Mucosa of descending colon (tissue), 3 donors: ENCODE data around the gene NSUN3. TPM values are rescaled to one million over a fixed set of nuclear protein-coding genes. Genes with fewer than 3 reads are reported as not detected.

Experiments used
- ATAC-seq: fragments of 200-7000 bp; cut with Tn5 transposase; one replicate; pipeline ENCODE4 v1.9.1; 2020; ENCODE audit warnings: mild to moderate bottlenecking, moderate library complexity
- DNase-seq, 3 donors: peaks; one replicate each; pipeline ENCODE4 v3.0.0-alpha.2; 2020
- H3K36me3 ChIP-seq: fragments of 200-600 bp; one replicate; pipeline ENCODE4 v1.8.0; 2021; ENCODE audit warnings: low read depth, mild to moderate bottlenecking
- H3K4me1 ChIP-seq: fragments of 200-600 bp; one replicate; pipeline ENCODE4 v1.8.0; 2021; ENCODE audit warnings: low read depth, mild to moderate bottlenecking
- H3K4me3 ChIP-seq: fragments of 200-600 bp; one replicate; pipeline ENCODE4 v1.8.0; 2021; ENCODE audit warnings: mild to moderate bottlenecking
- H3K9me3 ChIP-seq: fragments of 200-600 bp; one replicate; pipeline ENCODE4 v1.8.0; 2021; ENCODE audit warnings: mild to moderate bottlenecking
- intact Hi-C, 2 donors: fragments of 100-400 bp; cut with DNase I in 1 of 2; cut with micrococcal nuclease in 1 of 2; formaldehyde crosslinking; loops; one replicate each; pipeline versions ENCODE4 v1.11.0 to v1.11.1; 2022; cut with DNase I, micrococcal nuclease
- total RNA-seq, 3 donors: library from RNA; stranded (reverse); fragmentation: NEBNext Ultra II Directional in 2 of 3; extraction: Animal tissue kit (Norgen Biotek cat#: 25700) in 2 of 3; gene quantifications; one replicate each; pipeline versions ENCODE4 v1.2.1 to v1.2.4, GENCODE V29; 2021 to 2023
- TF ChIP-seq, protein P1 (sequence below): fragments of 200-600 bp; IDR thresholded peaks from one replicate; pipeline ENCODE4 v1.8.0; 2022; ENCODE audit warnings: antibody characterized with exemption, mild to moderate bottlenecking
- donor health status: DM: no; HTN: no; CAD: no; lungs with moderate emphysema.
- donor health status: DM: no; HTN: no; CAD: no.
- donor health status: DM: no; HTN: yes; CAD: no.

The NSUN3 gene
- total RNA-seq, 3 donors from 2014 or later, result 18.6 to 33.9 (median 23.0) TPM

DNA sequence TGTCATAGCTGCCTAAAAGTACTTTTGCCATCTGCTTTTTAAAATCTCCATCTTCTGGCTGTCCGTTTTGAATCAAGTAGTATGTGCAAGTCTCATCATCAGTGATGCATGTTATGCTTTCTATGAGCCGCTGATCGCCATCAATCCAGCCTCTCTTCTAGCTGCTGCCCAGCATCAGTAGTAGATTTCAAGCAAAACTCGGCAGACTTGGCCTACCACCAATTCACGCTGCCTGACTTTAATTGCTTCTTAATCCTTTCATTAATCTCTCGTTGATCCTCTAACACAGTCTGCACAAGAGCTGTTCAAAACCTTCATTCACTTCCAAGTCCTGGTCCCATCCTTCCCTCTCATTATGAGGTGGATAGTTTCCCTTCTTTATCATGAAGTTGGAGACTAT lies 104.9 kb downstream of the NSUN3 start:
- TF ChIP-seq, protein P1, sequence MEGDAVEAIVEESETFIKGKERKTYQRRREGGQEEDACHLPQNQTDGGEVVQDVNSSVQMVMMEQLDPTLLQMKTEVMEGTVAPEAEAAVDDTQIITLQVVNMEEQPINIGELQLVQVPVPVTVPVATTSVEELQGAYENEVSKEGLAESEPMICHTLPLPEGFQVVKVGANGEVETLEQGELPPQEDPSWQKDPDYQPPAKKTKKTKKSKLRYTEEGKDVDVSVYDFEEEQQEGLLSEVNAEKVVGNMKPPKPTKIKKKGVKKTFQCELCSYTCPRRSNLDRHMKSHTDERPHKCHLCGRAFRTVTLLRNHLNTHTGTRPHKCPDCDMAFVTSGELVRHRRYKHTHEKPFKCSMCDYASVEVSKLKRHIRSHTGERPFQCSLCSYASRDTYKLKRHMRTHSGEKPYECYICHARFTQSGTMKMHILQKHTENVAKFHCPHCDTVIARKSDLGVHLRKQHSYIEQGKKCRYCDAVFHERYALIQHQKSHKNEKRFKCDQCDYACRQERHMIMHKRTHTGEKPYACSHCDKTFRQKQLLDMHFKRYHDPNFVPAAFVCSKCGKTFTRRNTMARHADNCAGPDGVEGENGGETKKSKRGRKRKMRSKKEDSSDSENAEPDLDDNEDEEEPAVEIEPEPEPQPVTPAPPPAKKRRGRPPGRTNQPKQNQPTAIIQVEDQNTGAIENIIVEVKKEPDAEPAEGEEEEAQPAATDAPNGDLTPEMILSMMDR, result no peak
- DNase-seq (no peak), ATAC-seq (no peak)
- Histone ChIP-seq H3K4me1 (no peaks in the 10 kb centered on the region), H3K36me3 (no peaks in the 10 kb centered on the region), H3K4me3 (no peak overlapping the region), H3K9me3 (no peaks in the 10 kb centered on the region)
- intact Hi-C loops, result no loop called here

DNA sequence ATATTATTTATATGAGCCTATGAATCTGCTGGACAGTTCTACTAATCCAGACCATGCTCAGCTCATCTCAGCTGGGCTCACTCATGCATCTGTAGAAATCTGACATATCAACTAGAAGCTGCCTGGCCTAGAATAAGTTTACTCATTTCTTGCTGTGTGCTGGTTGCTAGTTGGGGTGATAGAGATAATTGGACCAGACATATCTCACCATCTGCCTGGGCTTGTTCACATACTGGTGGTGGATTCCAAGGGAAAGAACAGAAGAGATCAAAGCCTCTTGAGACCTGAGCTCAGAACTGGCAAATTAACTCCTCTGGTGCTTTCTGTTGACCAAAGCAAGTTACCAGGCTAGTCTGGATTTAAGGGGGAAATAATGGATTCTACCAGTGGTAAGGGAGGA lies 109.1 kb downstream of the NSUN3 start:
- no peaks in the 10 kb centered on the region for H3K9me3 ChIP-seq
- H3K4me3 ChIP-seq, result no peak overlapping the region
- TF ChIP-seq, protein P1, result no peak
- ATAC-seq (no peak), DNase-seq (no peak)
- no peaks in the 10 kb centered on the region for H3K36me3 ChIP-seq
- no peaks in the 10 kb centered on the region for H3K4me1 ChIP-seq
- intact Hi-C loops, result no loop called here

DNA sequence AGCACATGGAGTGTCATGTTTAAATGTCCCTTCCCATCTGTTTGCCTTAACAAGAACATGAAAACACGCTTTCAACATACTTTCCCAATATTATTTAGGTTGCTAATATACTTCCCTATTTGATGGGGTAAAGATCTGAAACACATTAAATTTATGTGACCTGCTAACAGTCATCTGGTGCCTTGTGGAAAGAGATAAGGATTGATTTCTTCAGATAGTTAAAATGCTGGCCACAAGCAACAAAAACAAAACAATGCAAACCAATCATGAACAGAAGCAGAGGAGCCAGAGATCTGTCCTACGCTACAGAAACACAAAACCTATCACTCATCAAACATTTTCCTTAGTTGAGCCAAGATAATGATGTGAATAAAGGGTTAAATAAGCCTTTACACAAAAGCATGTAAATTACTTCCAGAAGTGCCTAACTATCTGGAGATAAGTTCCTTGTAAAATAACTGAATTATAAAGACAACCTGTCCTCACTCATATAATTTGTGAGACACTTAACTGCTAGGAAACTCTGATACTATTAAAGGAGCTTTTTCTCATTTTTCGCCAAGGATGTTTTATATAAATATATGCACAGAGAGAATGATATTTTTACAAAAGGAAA lies 109.9 kb downstream of the NSUN3 start:
- DNase-seq (no peak), ATAC-seq (no peak)
- Histone ChIP-seq H3K36me3 (no peaks in the 10 kb centered on the region), H3K4me1 (no peaks in the 10 kb centered on the region), H3K4me3 (no peak overlapping the region), H3K9me3 (no peaks in the 10 kb centered on the region)
- TF ChIP-seq, protein P1, result no peak
- intact Hi-C loops, result no loop called here

DNA sequence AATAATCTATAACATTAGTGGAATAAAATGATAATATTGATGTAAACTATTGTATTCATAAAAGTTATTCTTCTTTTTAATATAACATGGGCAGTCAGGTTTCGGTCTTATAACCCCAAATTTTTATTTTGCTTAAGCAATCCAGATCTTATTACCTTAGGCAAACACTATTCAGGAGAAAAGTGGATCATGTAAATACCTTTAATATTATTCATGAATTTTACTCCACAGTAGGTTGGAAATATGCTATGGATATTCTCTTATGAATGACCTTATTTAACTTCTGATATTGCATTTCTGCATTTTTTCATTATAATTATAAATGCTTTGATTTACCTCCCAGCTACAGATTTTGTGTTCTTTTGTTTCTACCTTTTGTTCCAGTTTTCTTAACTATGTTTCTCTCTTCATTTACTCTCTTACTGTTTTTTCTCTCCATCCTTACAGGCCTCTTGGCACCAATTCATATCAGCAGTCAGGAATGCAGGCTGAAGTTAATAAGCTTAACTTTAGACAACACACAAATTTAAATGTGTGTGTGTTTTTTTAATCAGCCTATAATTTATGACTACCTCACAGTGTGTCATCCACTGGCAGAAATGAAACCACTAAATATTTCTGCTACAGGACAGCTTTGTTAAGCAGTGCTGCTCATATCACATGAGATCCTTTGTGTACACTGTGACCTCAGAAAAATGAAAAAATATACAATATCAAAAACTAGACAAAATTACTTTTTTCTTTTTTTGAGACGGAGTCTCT lies 111.0 kb downstream of the NSUN3 start:
- Histone ChIP-seq H3K4me3 (no peak overlapping the region), H3K36me3 (no peaks in the 10 kb centered on the region), H3K9me3 (no peaks in the 10 kb centered on the region), H3K4me1 (no peaks in the 10 kb centered on the region)
- TF ChIP-seq, protein P1, result no peak
- intact Hi-C loops, result no loop called here
- DNase-seq (no peak), ATAC-seq (no peak)

DNA sequence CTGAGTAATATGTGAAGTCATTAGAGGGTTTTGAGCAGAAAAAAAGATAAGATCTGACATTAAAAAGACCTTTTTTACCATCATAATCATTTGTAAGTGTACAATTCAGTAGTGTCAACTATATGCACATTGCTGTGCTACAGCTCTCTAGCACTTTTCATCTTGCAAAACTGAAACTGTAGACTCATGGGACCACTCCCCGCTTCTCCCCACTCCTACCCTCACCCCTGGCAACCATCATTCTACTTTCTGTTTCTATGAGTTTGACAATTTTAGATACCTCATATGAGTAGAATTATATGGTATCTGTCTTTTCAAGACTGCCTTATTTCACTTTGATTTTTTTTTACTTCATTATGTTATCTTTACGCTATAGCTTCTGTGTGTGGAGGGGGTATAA lies 112.8 kb downstream of the NSUN3 start:
- Histone ChIP-seq H3K4me1 (no peaks in the 10 kb centered on the region), H3K9me3 (no peaks in the 10 kb centered on the region), H3K36me3 (no peaks in the 10 kb centered on the region), H3K4me3 (no peak overlapping the region)
- intact Hi-C loops, result no loop called here
- ATAC-seq (no peak), DNase-seq (no peak)
- TF ChIP-seq, protein P1, result no peak
